GM18511 (cell line): ENCODE measurements around the gene TBC1D22A.

ENCODE experiments used
- ATAC-seq: cut with Tn5 transposase; IDR thresholded peaks from one replicate; pipeline ENCODE4 v1.9.1; 2021; ENCODE audit warnings: mild to moderate bottlenecking, moderate library complexity; ENCODE audit not compliant: unreplicated experiment

Gene TBC1D22A

GRCh38 chr22:46876357-46876934 is 114.0 kb downstream of the TBC1D22A start:
- ATAC-seq, result no peak

- no peak for ATAC-seq
These were observed 115.9 kb downstream of the TBC1D22A start for GRCh38 chr22:46878191-46878948.

GRCh38 chr22:46879083-46879482 is 116.6 kb downstream of the TBC1D22A start:
- no peak for ATAC-seq

GRCh38 chr22:46881373-46882118 is 119.1 kb downstream of the TBC1D22A start:
- no peak for ATAC-seq

GRCh38 chr22:46883092-46883910 is 120.9 kb downstream of the TBC1D22A start:
- no peak for ATAC-seq

GRCh38 chr22:46884365-46884764 is 121.9 kb downstream of the TBC1D22A start:
- ATAC-seq, result no peak

- no peak for ATAC-seq
These were observed 125.5 kb downstream of the TBC1D22A start for GRCh38 chr22:46887978-46888377.

GRCh38 chr22:46890819-46891218 is 128.4 kb downstream of the TBC1D22A start:
- ATAC-seq, result no peak

- ATAC-seq, result no peak
These were observed 129.0 kb downstream of the TBC1D22A start for GRCh38 chr22:46891382-46891951.

GRCh38 chr22:46892866-46893265 is 130.4 kb downstream of the TBC1D22A start:
- ATAC-seq, result no peak

GRCh38 chr22:46893281-46894020 is 131.0 kb downstream of the TBC1D22A start:
- ATAC-seq, result no peak

GRCh38 chr22:46894081-46894671 is 131.7 kb downstream of the TBC1D22A start:
- ATAC-seq, result no peak

- ATAC-seq, result no peak
These were observed 132.6 kb downstream of the TBC1D22A start for GRCh38 chr22:46894851-46895640.

- ATAC-seq, result no peak
These were observed 133.3 kb downstream of the TBC1D22A start for GRCh38 chr22:46895753-46896152.

GRCh38 chr22:46896166-46896565 is 133.7 kb downstream of the TBC1D22A start:
- ATAC-seq, result no peak

- ATAC-seq, result no peak
These were observed 134.3 kb downstream of the TBC1D22A start for GRCh38 chr22:46896568-46897245.

GRCh38 chr22:46897246-46897623 is 134.8 kb downstream of the TBC1D22A start:
- ATAC-seq, result no peak

- ATAC-seq, result no peak
These were observed 138.1 kb downstream of the TBC1D22A start for GRCh38 chr22:46900549-46900948.
